Measurements from ENCODE around the gene MEOX1.
"Not testable (repeated sequence)": the region's sequence is repeated elsewhere in the genome, so short reads cannot be mapped to it uniquely, and the experiment has no call there.

The MEOX1 gene

DNA sequence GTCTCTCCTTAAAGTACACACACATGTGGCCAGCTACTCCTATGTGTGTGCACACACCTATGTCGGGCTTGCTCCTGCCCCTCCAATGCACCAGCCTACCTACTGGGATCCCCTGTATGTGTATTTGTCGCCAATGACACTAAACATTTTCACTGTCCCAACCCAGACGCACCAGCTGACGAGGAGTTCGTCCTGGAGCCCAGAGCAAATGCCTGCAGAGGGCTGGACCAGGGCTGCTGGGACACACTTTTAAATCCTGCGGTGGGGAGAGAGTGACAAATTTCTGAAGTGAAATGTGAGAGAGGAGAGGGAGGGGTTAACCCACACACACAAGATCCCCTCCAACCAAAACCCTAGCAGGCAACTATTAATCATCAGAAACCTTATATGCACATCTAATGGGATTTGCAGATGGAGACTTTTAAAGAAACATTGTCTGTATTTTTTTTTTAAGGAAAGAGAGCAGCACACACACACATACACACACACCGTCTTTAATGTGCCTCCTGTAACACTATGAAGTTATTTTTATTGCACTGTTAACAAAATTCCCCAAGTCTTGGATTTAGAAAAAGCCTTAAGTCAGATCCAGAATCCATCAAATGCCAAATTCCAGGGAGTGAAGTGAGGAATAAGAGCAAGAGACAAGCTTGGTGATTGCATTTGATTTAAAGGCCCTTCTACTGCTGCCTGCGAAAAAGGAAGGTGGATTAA, at the start of gene MEOX1:
Gene MEOX1, minus strand, starts transcription at position 224 of the 714 bp plus-strand sequence. CDS start 388 bp downstream, outside the sequence.
- DNase-seq (ENCODE audit: low read depth in 2 of 3, low spot score in 1 of 3): peak; percentile 21 to 39 (median 28)

DNA sequence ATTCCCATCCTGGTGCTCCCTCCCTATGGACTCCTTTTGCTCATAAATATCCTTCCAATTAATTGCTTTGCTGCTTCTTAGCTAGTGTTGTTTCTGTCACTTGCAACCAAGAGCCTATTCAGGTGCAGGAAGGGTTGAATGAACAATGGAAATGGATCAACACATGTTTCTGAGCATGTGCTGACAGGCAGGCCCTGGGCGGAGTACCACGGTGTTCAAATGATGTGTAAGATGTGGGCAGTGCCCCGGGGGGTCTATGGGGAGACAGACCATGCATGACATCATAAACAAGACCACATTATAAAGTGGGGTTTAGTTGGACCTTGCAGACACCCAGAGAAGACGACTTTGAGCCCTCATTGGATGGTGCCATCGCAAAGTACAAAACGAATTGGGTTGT, 48.4 kb upstream of the MEOX1 start:
- no peak for DNase-seq (ENCODE audit: low read depth in 2 of 3, low spot score in 1 of 3)

GRCh38 chr17:43709210-43709609, 47.5 kb upstream of the MEOX1 start:
- no peak for DNase-seq (ENCODE audit: low read depth in 2 of 3, low spot score in 1 of 3)

DNA sequence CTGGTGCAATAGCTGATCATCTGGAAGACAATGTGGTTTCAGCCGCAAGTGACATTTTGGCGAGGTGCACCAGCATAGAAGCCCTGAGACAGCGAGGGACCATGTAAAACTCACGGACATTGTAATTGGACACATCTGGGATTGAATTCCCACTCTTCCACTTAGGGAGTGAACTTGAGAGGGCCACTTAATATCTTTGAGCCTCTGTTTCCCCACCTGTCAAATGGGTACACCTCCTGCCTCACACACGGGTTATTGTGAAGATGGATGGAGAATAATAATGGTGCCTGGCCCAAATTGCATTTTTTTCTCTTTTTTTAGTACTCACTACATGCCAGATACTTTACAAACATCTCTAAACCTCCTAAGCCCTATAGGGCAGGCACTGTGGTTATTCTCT, 45.5 kb upstream of the MEOX1 start:
- no peak for DNase-seq (ENCODE audit: low read depth in 2 of 3, low spot score in 1 of 3)

- no peak for DNase-seq (ENCODE audit: low read depth in 2 of 3, low spot score in 1 of 3)
These were observed 44.5 kb upstream of the MEOX1 start for GRCh38 chr17:43706235-43706634.

- no peak for DNase-seq (ENCODE audit: low read depth in 2 of 3, low spot score in 1 of 3)
These were observed 41.9 kb upstream of the MEOX1 start for GRCh38 chr17:43703630-43704029.

GRCh38 chr17:43702637-43703036, 40.9 kb upstream of the MEOX1 start:
- no peak for DNase-seq (ENCODE audit: low read depth in 2 of 3, low spot score in 1 of 3)

- DNase-seq (ENCODE audit: low read depth in 2 of 3, low spot score in 1 of 3): peak; percentile 32 to 45 (median 38)
These were observed 39.6 kb upstream of the MEOX1 start for GRCh38 chr17:43701318-43701743.

DNA sequence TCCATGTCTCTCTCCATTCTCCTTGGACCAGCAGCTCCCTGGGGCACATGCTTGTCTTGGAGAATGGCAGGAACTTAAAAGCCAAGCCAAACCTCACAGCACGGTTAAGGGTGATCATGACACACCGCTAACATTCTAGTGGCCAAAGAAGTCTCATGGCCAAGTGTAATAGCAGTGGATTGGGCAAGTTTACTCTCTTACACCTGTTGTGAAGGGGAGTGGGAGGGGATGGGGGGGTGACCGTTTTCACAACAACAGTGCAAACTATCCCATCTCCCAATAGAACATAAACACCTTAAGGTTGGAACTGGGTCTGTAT, 37.7 kb upstream of the MEOX1 start:
- no peak for DNase-seq (ENCODE audit: low read depth in 2 of 3, low spot score in 1 of 3)

DNA sequence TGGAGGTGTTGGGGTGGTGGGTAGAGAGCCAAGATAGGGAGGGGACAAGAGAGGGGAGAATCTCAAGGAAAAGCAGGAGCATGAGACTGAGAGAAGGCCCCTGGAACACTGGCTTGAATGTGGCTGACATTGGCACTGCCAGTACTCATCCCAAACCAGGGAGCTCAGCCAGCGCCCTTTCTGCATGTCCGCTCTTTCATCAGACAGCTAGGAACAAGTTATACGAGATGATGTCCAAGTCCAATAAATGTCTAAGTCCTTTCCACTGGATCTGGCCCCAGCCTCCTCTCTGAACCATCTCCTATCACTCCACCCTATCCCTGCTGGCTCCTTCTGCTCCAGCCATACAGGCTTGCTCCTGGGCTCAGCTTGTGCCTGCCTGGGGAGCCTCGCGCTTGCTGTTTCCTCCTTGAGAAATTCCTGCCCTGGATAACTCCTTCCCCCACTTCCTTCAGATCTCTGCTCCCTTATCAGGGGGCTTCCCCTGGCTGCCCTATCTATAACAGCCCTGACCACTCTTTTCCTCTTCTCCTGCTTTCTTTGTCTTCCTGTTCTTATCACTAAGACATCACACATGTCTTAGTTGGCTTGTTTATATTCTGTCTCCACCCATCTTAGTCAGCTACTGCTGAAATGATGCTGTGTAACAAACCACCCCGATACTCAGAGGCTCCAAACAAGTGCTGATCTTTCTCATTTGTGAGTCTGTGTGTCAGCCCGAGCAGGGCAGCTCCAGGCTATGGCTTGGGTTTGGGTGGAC, 37.1 kb upstream of the MEOX1 start:
- no peak for DNase-seq (ENCODE audit: low read depth in 2 of 3, low spot score in 1 of 3)

GRCh38 chr17:43697937-43698336, 36.2 kb upstream of the MEOX1 start:
- DNase-seq (ENCODE audit: low read depth in 2 of 3, low spot score in 1 of 3): no peak

- DNase-seq (ENCODE audit: low read depth in 2 of 3, low spot score in 1 of 3): no peak
These were observed 35.2 kb upstream of the MEOX1 start for GRCh38 chr17:43696891-43697290.

DNA sequence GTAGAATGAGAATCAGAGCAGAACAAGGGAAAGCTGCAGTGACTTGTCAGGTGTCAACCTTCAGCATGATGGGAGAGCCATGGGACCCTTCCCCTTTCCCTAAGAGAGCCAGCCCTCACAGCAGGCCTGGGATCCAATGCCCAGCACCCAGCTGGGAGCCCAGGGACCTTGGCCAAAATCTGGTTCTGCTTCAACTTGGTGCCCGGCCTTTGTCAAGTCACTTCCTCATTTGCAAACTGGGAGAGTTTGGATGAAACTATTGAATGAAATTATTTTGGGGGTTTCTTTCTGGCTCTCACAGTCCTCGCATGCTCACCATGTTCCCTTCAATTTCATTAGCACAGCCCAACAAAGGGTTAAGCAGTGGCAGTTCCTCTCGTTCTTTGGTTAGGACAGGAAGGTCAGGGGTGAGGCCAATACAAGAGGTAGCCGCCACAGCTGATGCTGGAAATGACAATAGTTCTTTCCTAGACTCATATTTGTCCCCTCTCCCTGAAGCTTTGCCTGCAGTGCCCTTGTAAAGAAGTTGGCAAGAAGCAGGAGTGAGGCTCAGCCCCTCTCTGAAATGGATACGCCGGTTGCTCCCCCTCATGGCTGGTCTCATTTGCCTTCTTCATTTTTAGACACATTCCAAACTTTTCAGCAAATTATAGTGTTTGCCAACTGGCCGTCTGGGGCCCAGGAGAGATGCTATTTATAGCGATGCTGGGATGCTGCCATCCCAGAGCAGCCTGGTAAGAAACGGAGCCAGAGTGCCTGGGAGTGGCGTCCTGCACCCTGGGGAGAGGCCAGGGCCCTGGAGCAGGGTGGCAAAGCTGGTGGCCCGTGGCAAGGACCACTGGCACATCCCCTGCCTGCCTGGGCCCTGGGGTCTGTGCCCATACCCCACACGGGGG, 34.5 kb upstream of the MEOX1 start:
- no peak for DNase-seq (ENCODE audit: low read depth in 2 of 3, low spot score in 1 of 3)

- DNase-seq (ENCODE audit: low read depth in 2 of 3, low spot score in 1 of 3): peak; percentile 54 to 71 (median 63)
These were observed 32.6 kb upstream of the MEOX1 start for GRCh38 chr17:43694081-43694870.

DNA sequence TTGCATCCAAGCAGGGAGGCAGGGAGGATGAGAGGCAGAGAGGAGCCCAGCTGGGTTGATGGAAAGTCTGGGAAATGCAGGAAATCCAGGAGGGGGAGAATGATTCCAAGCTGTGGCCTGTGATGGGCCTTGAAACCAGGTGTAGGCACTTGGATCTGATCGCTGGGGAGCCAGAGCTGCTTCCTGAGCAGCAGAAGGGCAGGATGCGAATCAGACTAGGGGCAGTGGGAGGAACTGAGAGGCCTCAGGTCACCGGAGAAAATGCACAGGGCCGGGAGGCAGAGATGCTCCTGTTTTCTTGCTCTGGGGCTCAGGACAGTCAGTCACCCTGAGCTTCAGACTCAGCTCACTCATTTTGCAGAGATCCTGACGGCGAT, 29.6 kb upstream of the MEOX1 start:
- DNase-seq (ENCODE audit: low read depth in 2 of 3, low spot score in 1 of 3): no peak

DNA sequence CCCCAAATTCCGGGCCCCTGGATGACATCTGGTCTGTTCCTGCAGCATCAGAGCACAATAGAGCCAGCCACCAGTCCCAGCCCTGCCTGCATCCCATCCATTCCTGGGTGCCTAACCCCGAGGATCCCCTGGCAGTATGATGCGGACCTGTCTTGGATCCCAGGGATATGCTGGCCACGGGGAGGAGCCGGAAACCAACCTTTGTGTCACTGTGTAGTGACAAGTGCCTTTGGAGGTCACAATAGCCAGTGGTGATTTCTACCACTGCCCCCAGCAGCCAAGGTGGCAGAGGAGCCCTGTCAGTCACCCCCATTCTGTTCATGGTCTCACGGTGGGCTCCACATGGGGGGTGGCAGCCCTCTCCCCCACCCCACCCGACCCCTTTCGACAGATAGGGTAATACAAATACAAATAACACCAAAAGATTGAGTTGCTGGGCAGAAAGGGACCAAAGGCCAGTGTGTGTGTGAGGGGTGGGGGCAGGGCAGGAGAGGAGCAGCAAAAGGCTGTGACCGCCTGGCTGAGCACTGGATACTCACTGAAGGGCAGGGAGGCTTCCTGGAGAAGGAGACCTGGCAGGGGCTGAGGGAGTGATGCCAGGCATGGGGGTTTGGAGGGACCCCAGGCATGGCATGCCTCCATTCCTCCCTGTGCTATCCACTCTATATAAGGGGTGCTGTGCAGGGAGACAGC, 29.0 kb upstream of the MEOX1 start:
- DNase-seq (ENCODE audit: low read depth in 2 of 3, low spot score in 1 of 3): no peak

- DNase-seq (ENCODE audit: low read depth in 2 of 3, low spot score in 1 of 3): no peak
These were observed 28.1 kb upstream of the MEOX1 start for GRCh38 chr17:43689814-43690213.

GRCh38 chr17:43689131-43689530, 27.4 kb upstream of the MEOX1 start:
- no peak for DNase-seq (ENCODE audit: low read depth in 2 of 3, low spot score in 1 of 3)

DNA sequence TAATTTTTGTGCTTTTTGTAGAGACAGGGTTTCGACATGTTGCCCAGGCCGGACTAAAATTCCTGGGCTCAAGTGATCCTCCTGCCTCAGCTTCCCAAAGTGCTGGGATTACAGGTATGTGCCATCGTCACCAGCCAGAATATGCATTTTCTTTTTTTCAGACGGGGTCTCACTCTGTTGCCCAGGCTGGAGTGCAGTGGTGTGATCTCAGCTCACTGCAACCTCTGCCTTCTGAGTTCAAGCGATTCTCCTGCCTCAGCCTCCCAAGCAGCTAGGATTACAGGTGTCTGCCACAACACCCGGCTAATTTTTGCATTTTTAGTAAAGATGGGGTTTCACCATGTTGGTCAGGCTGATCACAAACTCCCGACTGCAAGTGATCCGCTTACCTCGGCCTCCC, 25.2 kb upstream of the MEOX1 start:
- not testable (repeated sequence) for DNase-seq (ENCODE audit: low read depth in 2 of 3, low spot score in 1 of 3)

- no peak for DNase-seq (ENCODE audit: low read depth in 2 of 3, low spot score in 1 of 3)
These were observed 22.4 kb upstream of the MEOX1 start for GRCh38 chr17:43683928-43684653.

Measured in stimulated activated CD4-positive, alpha-beta T cell treated with anti-CD3 and anti-CD28 coated beads, Interleukin-12 subunit alpha, Interleukin-12 subunit beta, amount 100 ng/mL, for 48 hours (primary cell).